Right kidney (tissue), 1 donor: Measurements from ENCODE around the gene HCK.
"Not testable (repeated sequence)": the region's sequence is repeated elsewhere in the genome, so short reads cannot be mapped to it uniquely, and the experiment has no call there.

ENCODE experiments used
- DNase-seq: peaks from one replicate; pipeline ENCODE4 v3.0.0-alpha.2; 2016

HCK gene

GRCh38 chr20:32028647-32029372 is 23.2 kb upstream of the HCK start:
- peak; percentile 48 for DNase-seq

- no peak for DNase-seq
Observed at GRCh38 chr20:32029561-32029960, 22.5 kb upstream of the HCK start.

- peak; percentile 70 for DNase-seq
Observed at GRCh38 chr20:32031007-32031958, 20.8 kb upstream of the HCK start.

GRCh38 chr20:32033316-32033715 is 18.7 kb upstream of the HCK start:
- no peak for DNase-seq

- not testable (repeated sequence) for DNase-seq
Observed at GRCh38 chr20:32033721-32034120, 18.3 kb upstream of the HCK start.

- no peak for DNase-seq
Observed at GRCh38 chr20:32034581-32035425, 17.2 kb upstream of the HCK start.

GRCh38 chr20:32035426-32035779 is 16.6 kb upstream of the HCK start:
- no peak for DNase-seq

- DNase-seq = no peak
Observed at GRCh38 chr20:32036252-32036651, 15.8 kb upstream of the HCK start.

- DNase-seq = no peak
Observed at GRCh38 chr20:32036716-32037485, 15.1 kb upstream of the HCK start.

GRCh38 chr20:32037929-32038328 is 14.1 kb upstream of the HCK start:
- no peak for DNase-seq

GRCh38 chr20:32040142-32040953 is 11.7 kb upstream of the HCK start:
- no peak for DNase-seq

- DNase-seq = no peak
Observed at GRCh38 chr20:32045999-32046398, 6.0 kb upstream of the HCK start.

- DNase-seq = no peak
Observed at GRCh38 chr20:32050324-32050841, 1.7 kb upstream of the HCK start.

- DNase-seq = no peak
Observed at GRCh38 chr20:32050851-32051556, 1.0 kb upstream of the HCK start.

GRCh38 chr20:32051720-32052089 is 337 bp upstream of the HCK start:
- DNase-seq = no peak

- DNase-seq = no peak
Observed at GRCh38 chr20:32052778-32053362, 828 bp downstream of the HCK start.

GRCh38 chr20:32053648-32054047 is 1.6 kb downstream of the HCK start:
- no peak for DNase-seq

GRCh38 chr20:32056708-32057483 is 4.9 kb downstream of the HCK start:
- no peak for DNase-seq

GRCh38 chr20:32057656-32058184 is 5.7 kb downstream of the HCK start:
- DNase-seq = no peak
